GM12878 (cell line): ENCODE results near the gene LTA. TPM values are rescaled to one million over a fixed set of nuclear protein-coding genes. Genes with fewer than 3 reads are reported as not detected.
A peak's percentile ranks its signal among the peaks of the same experiment; 100 is the strongest.

Source experiments
- BHLHE40 ChIP-seq, 2 experiments: fragments of 450-650 bp in 1 of 2; IDR thresholded peaks; 2 replicates each; pipeline ENCODE4 v1.6.1; 2011 to 2017; ENCODE audit warnings: low read depth in 2 of 2, borderline replicate concordance in 1 of 2, improper control_type of control experiment in 1 of 2, low read length in 1 of 2, mild to moderate bottlenecking in 1 of 2
- DPF2 ChIP-seq: fragments of 450-650 bp; IDR thresholded peaks from 2 replicates; pipeline ENCODE4 v1.6.1; 2017; ENCODE audit warnings: mild to moderate bottlenecking
- FOXK2 ChIP-seq: fragments of 450-650 bp; IDR thresholded peaks from 2 replicates; pipeline ENCODE4 v1.6.1; 2017; ENCODE audit warnings: mild to moderate bottlenecking, moderate library complexity
- FOXM1 ChIP-seq: IDR thresholded peaks from 2 replicates; pipeline ENCODE4 v1.6.1; 2012; ENCODE audit warnings: low read depth, mild to moderate bottlenecking, inconsistent platforms, low read length, moderate library complexity
- HDAC6 ChIP-seq: fragments of 200-600 bp; sonication (generic); IDR thresholded peaks from one replicate; pipeline ENCODE4 v1.8.0; 2017; ENCODE audit warnings: antibody characterized with exemption; ENCODE audit not compliant: unreplicated experiment
- KDM1A ChIP-seq: fragments of 200-600 bp; sonication (generic); IDR thresholded peaks from 2 replicates; pipeline ENCODE4 v1.6.1; 2016; ENCODE audit warnings: borderline replicate concordance
- MTA3 ChIP-seq: IDR thresholded peaks from 2 replicates; pipeline ENCODE4 v1.6.1; 2012; ENCODE audit warnings: low read length, inconsistent platforms, borderline replicate concordance
- MXI1 ChIP-seq: fragments of 150-350 bp; IDR thresholded peaks from 2 replicates; pipeline ENCODE4 v1.6.1; 2011; ENCODE audit warnings: low read depth, mild to moderate bottlenecking, inconsistent platforms, low read length, improper control_type of control experiment
- NRF1 ChIP-seq: conservative IDR thresholded peaks from 2 replicates; pipeline ENCODE4 v1.6.1; 2011; ENCODE audit warnings: mild to moderate bottlenecking, low read depth, low read length, improper control_type of control experiment
- SRF ChIP-seq, 2 experiments: IDR thresholded peaks; 2 replicates each; pipeline ENCODE4 v1.6.1; 2011; ENCODE audit warnings: low read depth in 2 of 2, low read length in 2 of 2, mild to moderate bottlenecking in 1 of 2, moderate library complexity in 1 of 2
- WRNIP1 ChIP-seq: IDR thresholded peaks from 2 replicates; pipeline ENCODE4 v1.6.1; 2011; ENCODE audit warnings: low read depth, low read length, improper control_type of control experiment, borderline replicate concordance
- ZNF274 ChIP-seq: IDR thresholded peaks from one replicate; pipeline ENCODE4 v1.8.0; 2011; ENCODE audit not compliant: insufficient read length, insufficient read depth
- polyA plus RNA-seq, 11 experiments: library from polyadenylated mRNA; depleted of rRNA in 4 of 11; unstranded in 6 of 11; stranded (reverse) in 5 of 11; fragments of >200 nt; fragmentation: Nextera tagmentation in 4 of 11; fragmentation: Illumina TruSeq in 1 of 11; extraction: Ambion mirVana in 4 of 11; extraction: Trizol in 1 of 11; gene quantifications; 1 replicate in 1 of 11; 2 replicates in 10 of 11; pipeline versions ENCODE4 v1.2.1 to v1.2.3, GENCODE V29; 2011 to 2016; ENCODE audit warnings: inconsistent platforms in 2 of 11, missing spikeins in 2 of 11, low read depth in 1 of 11
- total RNA-seq, 4 experiments: library from RNA; depleted of rRNA in 3 of 4; stranded (reverse); fragments of >200 nt in 3 of 4; fragmentation: Illumina TruSeq in 1 of 4; extraction: Trizol in 1 of 4; gene quantifications; 2 replicates each; pipeline versions ENCODE4 v1.2.1 to v1.2.3, GENCODE V29; 2013 to 2021
- TF ChIP-seq, protein P1 (sequence below): IDR thresholded peaks from 2 replicates; pipeline ENCODE4 v1.6.1; 2011; ENCODE audit warnings: borderline replicate concordance, low read depth, mild to moderate bottlenecking, moderate library complexity, mixed read lengths, low read length; ENCODE audit not compliant: insufficient read depth; ENCODE audit errors: extremely low read length
- TF ChIP-seq, protein P2 (sequence below): IDR thresholded peaks from 2 replicates; pipeline ENCODE4 v1.6.1; 2011; ENCODE audit warnings: low read depth, low read length, improper control_type of control experiment, borderline replicate concordance
- TF ChIP-seq, protein P3 (sequence below): fragments of 450-650 bp; formaldehyde crosslinking; IDR thresholded peaks from 2 replicates; pipeline ENCODE4 v1.4.0; 2020; ENCODE audit warnings: mild to moderate bottlenecking, moderate library complexity
- TF ChIP-seq, protein P4 (sequence below): fragments of 450-650 bp; formaldehyde crosslinking; IDR thresholded peaks from 2 replicates; pipeline ENCODE4 v1.4.0; 2022; ENCODE audit warnings: mild to moderate bottlenecking, moderate library complexity
- TF ChIP-seq, protein P5 (sequence below): fragments of 450-650 bp; IDR thresholded peaks from 2 replicates; pipeline ENCODE4 v1.6.1; 2016; ENCODE audit warnings: mild to moderate bottlenecking

Gene LTA
- total and polyA plus RNA-seq, 10 of the 15 experiments (the other 5 are each of a cell fraction or from before 2014, with no cell fraction given): 27.5 to 100 (median 75.1) TPM

DNA sequence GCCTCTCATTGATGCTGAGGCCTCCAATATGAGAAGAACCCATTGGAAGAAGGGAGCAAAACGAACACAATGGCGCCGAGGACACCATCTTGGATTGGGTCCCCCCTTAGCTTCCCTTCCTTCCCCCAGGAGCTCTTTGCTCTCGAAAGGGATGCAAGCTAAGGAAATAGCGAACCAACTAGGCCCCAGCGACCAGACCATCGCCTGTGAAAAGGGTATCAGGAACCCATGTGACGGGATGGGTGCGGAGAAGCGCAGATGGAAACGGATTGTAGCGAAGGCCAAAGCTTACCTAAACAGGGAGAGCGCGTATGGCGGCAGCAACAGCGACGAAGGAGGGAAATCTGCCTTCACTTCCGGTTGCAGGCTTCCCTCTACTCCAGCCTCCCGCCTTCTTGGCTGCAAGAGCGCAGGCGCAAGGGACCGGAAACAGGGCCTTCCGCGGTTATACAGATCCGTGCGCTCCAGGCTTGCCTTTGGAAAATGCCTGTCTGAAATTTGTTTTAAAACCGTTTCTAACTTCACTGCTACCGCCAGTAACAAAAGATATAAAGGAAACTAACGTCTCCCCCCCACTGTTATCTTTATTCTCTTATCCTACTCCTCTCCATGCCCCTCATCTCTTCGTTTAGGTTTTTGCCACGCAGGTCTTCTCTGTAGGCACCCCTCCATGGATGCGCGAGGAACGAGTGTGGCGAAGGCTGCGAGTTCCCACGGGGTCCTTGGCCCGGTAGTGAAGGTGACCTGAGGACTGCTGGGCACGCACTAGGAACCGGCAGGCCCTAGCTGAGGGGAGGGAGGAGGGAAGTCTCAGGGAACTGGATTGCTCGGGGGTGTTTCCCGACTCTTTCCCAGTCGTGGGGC, 30.2 kb upstream of the LTA start, which contains the start of gene DDX39B (continued):
- peak; percentile 55 for TF ChIP-seq MXI1
- TF ChIP-seq, protein P1, sequence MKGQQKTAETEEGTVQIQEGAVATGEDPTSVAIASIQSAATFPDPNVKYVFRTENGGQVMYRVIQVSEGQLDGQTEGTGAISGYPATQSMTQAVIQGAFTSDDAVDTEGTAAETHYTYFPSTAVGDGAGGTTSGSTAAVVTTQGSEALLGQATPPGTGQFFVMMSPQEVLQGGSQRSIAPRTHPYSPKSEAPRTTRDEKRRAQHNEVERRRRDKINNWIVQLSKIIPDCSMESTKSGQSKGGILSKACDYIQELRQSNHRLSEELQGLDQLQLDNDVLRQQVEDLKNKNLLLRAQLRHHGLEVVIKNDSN: no peak
- no peak for TF ChIP-seq DPF2
- no peak; the same call in 1 of the 2 replicates for TF ChIP-seq FOXM1
- no peak for TF ChIP-seq KDM1A
- TF ChIP-seq, protein P2, sequence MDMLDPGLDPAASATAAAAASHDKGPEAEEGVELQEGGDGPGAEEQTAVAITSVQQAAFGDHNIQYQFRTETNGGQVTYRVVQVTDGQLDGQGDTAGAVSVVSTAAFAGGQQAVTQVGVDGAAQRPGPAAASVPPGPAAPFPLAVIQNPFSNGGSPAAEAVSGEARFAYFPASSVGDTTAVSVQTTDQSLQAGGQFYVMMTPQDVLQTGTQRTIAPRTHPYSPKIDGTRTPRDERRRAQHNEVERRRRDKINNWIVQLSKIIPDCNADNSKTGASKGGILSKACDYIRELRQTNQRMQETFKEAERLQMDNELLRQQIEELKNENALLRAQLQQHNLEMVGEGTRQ: no peak; the same call in 1 of the 2 replicates
- peak; percentile 60 to 63; a peak in 3 of 4 replicates for TF ChIP-seq BHLHE40 (IDR thresholded peaks at IDR 0.05; ENCODE audit: borderline replicate concordance in 1 of 2, low read depth in 2 of 2, low read length in 1 of 2)
- TF ChIP-seq MTA3: no peak
- TF ChIP-seq, protein P3, sequence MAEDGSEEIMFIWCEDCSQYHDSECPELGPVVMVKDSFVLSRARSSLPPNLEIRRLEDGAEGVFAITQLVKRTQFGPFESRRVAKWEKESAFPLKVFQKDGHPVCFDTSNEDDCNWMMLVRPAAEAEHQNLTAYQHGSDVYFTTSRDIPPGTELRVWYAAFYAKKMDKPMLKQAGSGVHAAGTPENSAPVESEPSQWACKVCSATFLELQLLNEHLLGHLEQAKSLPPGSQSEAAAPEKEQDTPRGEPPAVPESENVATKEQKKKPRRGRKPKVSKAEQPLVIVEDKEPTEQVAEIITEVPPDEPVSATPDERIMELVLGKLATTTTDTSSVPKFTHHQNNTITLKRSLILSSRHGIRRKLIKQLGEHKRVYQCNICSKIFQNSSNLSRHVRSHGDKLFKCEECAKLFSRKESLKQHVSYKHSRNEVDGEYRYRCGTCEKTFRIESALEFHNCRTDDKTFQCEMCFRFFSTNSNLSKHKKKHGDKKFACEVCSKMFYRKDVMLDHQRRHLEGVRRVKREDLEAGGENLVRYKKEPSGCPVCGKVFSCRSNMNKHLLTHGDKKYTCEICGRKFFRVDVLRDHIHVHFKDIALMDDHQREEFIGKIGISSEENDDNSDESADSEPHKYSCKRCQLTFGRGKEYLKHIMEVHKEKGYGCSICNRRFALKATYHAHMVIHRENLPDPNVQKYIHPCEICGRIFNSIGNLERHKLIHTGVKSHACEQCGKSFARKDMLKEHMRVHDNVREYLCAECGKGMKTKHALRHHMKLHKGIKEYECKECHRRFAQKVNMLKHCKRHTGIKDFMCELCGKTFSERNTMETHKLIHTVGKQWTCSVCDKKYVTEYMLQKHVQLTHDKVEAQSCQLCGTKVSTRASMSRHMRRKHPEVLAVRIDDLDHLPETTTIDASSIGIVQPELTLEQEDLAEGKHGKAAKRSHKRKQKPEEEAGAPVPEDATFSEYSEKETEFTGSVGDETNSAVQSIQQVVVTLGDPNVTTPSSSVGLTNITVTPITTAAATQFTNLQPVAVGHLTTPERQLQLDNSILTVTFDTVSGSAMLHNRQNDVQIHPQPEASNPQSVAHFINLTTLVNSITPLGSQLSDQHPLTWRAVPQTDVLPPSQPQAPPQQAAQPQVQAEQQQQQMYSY (CRISPR knock-in tag): no peak
- no peak; the same call in 1 of the 2 replicates for TF ChIP-seq WRNIP1
- TF ChIP-seq NRF1: peak; percentile 79
- peak in 1 of 2 experiments; percentile 73; a peak in 1 of 4 replicates for TF ChIP-seq SRF (IDR thresholded peaks at IDR 0.05; ENCODE audit: low read depth in 2 of 2, low read length in 2 of 2)
- TF ChIP-seq HDAC6: peak; percentile 49
- TF ChIP-seq, protein P4, sequence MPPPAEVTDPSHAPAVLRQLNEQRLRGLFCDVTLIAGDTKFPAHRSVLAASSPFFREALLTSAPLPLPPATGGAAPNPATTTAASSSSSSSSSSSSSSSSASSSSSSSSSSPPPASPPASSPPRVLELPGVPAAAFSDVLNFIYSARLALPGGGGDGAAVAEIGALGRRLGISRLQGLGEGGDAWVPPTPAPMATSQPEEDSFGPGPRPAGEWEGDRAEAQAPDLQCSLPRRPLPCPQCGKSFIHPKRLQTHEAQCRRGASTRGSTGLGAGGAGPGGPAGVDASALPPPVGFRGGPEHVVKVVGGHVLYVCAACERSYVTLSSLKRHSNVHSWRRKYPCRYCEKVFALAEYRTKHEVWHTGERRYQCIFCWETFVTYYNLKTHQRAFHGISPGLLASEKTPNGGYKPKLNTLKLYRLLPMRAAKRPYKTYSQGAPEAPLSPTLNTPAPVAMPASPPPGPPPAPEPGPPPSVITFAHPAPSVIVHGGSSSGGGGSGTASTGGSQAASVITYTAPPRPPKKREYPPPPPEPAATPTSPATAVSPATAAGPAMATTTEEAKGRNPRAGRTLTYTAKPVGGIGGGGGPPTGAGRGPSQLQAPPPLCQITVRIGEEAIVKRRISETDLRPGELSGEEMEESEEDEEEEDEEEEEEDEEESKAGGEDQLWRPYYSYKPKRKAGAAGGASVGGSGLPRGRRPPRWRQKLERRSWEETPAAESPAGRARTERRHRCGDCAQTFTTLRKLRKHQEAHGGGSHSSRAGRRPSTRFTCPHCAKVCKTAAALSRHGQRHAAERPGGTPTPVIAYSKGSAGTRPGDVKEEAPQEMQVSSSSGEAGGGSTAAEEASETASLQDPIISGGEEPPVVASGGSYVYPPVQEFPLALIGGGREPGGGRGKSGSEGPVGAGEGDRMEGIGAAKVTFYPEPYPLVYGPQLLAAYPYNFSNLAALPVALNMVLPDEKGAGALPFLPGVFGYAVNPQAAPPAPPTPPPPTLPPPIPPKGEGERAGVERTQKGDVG (CRISPR knock-in tag): no peak
- peak; percentile 77 for TF ChIP-seq FOXK2
- TF ChIP-seq ZNF274: no peak
- TF ChIP-seq, protein P5, sequence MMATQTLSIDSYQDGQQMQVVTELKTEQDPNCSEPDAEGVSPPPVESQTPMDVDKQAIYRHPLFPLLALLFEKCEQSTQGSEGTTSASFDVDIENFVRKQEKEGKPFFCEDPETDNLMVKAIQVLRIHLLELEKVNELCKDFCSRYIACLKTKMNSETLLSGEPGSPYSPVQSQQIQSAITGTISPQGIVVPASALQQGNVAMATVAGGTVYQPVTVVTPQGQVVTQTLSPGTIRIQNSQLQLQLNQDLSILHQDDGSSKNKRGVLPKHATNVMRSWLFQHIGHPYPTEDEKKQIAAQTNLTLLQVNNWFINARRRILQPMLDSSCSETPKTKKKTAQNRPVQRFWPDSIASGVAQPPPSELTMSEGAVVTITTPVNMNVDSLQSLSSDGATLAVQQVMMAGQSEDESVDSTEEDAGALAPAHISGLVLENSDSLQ: no peak
